Measurements from ENCODE around the gene MMP20.

The MMP20 gene

DNA sequence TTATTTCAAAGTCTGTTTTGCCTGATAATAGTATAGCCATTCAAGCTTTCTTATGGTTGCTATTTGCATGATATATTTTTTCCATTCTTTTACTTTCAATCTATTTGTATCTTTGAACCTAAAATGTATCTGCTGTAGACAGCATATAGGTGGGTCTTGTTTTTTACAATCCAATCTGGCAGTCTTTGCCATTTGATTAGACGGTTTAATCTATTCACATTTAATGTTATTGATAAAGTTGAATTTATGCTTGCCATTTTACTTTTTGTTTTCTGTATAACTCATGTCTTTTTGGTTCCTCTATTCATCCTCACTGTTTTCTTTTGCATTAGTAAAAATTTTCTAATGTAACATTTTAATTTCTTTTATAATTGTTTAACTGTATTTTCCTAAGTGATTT is 37.4 kb downstream of the MMP20 start:
- WGBS (ENCODE audit: insufficient coverage): no CpG with 5 or more reads among the region's 1 CpG
- Histone ChIP-seq H3K9me3 (ENCODE audit: control extremely low read depth in 1 of 5, control insufficient read depth in 4 of 5, insufficient read depth in 2 of 5, low read depth in 1 of 5, low read length in 4 of 5) (peaks cover 0 to 5% (median 1%) of the 10 kb centered on the region in 5 experiments), H3K36me3 (ENCODE audit: control insufficient read depth in 4 of 4, insufficient read depth in 4 of 4, low read length in 3 of 4) (no peaks in the 10 kb centered on the region), H3K27me3 (replicated peaks in 2 of 5; ENCODE audit: control insufficient read depth in 4 of 5, insufficient read depth in 5 of 5, low read length in 4 of 5) (no peaks in the 10 kb centered on the region), H3K4me1 (ENCODE audit: control extremely low read depth in 1 of 4, control insufficient read depth in 4 of 4, insufficient read depth in 4 of 4, low read length in 3 of 4) (peaks cover 0 to 38% (median 4%) of the 10 kb centered on the region in 4 experiments), H3K27ac (ENCODE audit: insufficient read depth in 1 of 2, low read depth in 1 of 2, low read length in 2 of 2, poor library complexity in 1 of 2, severe bottlenecking in 2 of 2) (no peak overlapping the region), H3K4me3 (ENCODE audit: control insufficient read depth in 1 of 7, extremely low read depth in 1 of 7, insufficient read depth in 4 of 7, low read depth in 2 of 7, low read length in 6 of 7) (no peak overlapping the region)
- no peak for DNase-seq
- CTCF ChIA-PET: no interaction called here
- POLR2A ChIA-PET: no interaction called here

- WGBS (ENCODE audit: insufficient coverage): 100% methylated on average over 1 of the region's 2 CpGs
- CTCF ChIA-PET: no interaction called here
- Histone ChIP-seq H3K4me3 (ENCODE audit: control insufficient read depth in 1 of 7, extremely low read depth in 1 of 7, insufficient read depth in 4 of 7, low read depth in 2 of 7, low read length in 6 of 7) (no peak overlapping the region), H3K27me3 (replicated peaks in 2 of 5; ENCODE audit: control insufficient read depth in 4 of 5, insufficient read depth in 5 of 5, low read length in 4 of 5) (no peaks in the 10 kb centered on the region), H3K4me1 (ENCODE audit: control extremely low read depth in 1 of 4, control insufficient read depth in 4 of 4, insufficient read depth in 4 of 4, low read length in 3 of 4) (peaks cover 0 to 15% (median 4%) of the 10 kb centered on the region in 4 experiments), H3K27ac (ENCODE audit: insufficient read depth in 1 of 2, low read depth in 1 of 2, low read length in 2 of 2, poor library complexity in 1 of 2, severe bottlenecking in 2 of 2) (no peak overlapping the region), H3K36me3 (ENCODE audit: control insufficient read depth in 4 of 4, insufficient read depth in 4 of 4, low read length in 3 of 4) (no peaks in the 10 kb centered on the region), H3K9me3 (ENCODE audit: control extremely low read depth in 1 of 5, control insufficient read depth in 4 of 5, insufficient read depth in 2 of 5, low read depth in 1 of 5, low read length in 4 of 5) (peaks cover 0 to 5% (median 1%) of the 10 kb centered on the region in 5 experiments)
- POLR2A ChIA-PET: no interaction called here
- DNase-seq: peak in 2 of 3 donors; percentile 56 to 73
These were observed 41.8 kb downstream of the MMP20 start for GRCh38 chr11:102583141-102583873.

GRCh38 chr11:102582140-102582539 is 43.0 kb downstream of the MMP20 start:
- Histone ChIP-seq H3K4me1 (ENCODE audit: control extremely low read depth in 1 of 4, control insufficient read depth in 4 of 4, insufficient read depth in 4 of 4, low read length in 3 of 4) (peaks cover 6 to 21% (median 14%) of the 10 kb centered on the region in 4 experiments), H3K36me3 (ENCODE audit: control insufficient read depth in 4 of 4, insufficient read depth in 4 of 4, low read length in 3 of 4) (no peaks in the 10 kb centered on the region), H3K9me3 (ENCODE audit: control extremely low read depth in 1 of 5, control insufficient read depth in 4 of 5, insufficient read depth in 2 of 5, low read depth in 1 of 5, low read length in 4 of 5) (peaks cover 0 to 5% (median 0%) of the 10 kb centered on the region in 5 experiments), H3K27me3 (replicated peaks in 2 of 5; ENCODE audit: control insufficient read depth in 4 of 5, insufficient read depth in 5 of 5, low read length in 4 of 5) (no peaks in the 10 kb centered on the region), H3K27ac (ENCODE audit: insufficient read depth in 1 of 2, low read depth in 1 of 2, low read length in 2 of 2, poor library complexity in 1 of 2, severe bottlenecking in 2 of 2) (no peak overlapping the region), H3K4me3 (ENCODE audit: control insufficient read depth in 1 of 7, extremely low read depth in 1 of 7, insufficient read depth in 4 of 7, low read depth in 2 of 7, low read length in 6 of 7) (no peak overlapping the region)
- 89% methylated on average over 1 of the region's 1 CpG for WGBS (ENCODE audit: insufficient coverage)
- CTCF ChIA-PET: no interaction called here
- no peak for DNase-seq
- POLR2A ChIA-PET: no interaction called here

- POLR2A ChIA-PET: no interaction called here
- Histone ChIP-seq H3K4me3 (ENCODE audit: control insufficient read depth in 1 of 7, extremely low read depth in 1 of 7, insufficient read depth in 4 of 7, low read depth in 2 of 7, low read length in 6 of 7) (no peak overlapping the region), H3K27me3 (replicated peaks in 2 of 5; ENCODE audit: control insufficient read depth in 4 of 5, insufficient read depth in 5 of 5, low read length in 4 of 5) (no peaks in the 10 kb centered on the region), H3K27ac (ENCODE audit: insufficient read depth in 1 of 2, low read depth in 1 of 2, low read length in 2 of 2, poor library complexity in 1 of 2, severe bottlenecking in 2 of 2) (no peak overlapping the region), H3K9me3 (ENCODE audit: control extremely low read depth in 1 of 5, control insufficient read depth in 4 of 5, insufficient read depth in 2 of 5, low read depth in 1 of 5, low read length in 4 of 5) (peaks cover 0 to 5% (median 0%) of the 10 kb centered on the region in 5 experiments), H3K4me1 (ENCODE audit: control extremely low read depth in 1 of 4, control insufficient read depth in 4 of 4, insufficient read depth in 4 of 4, low read length in 3 of 4) (peaks cover 12 to 29% (median 21%) of the 10 kb centered on the region in 4 experiments), H3K36me3 (ENCODE audit: control insufficient read depth in 4 of 4, insufficient read depth in 4 of 4, low read length in 3 of 4) (no peaks in the 10 kb centered on the region)
- WGBS (ENCODE audit: insufficient coverage): 100% methylated on average over 2 of the region's 4 CpGs
- CTCF ChIA-PET: interaction anchor here (1.1 kb wide), 1 partner anchor 17 kb away, joined by 3 read pairs; no protein-coding TSS in a partner anchor
- no peak for DNase-seq
These were observed 44.1 kb downstream of the MMP20 start for GRCh38 chr11:102581066-102581465.

DNA sequence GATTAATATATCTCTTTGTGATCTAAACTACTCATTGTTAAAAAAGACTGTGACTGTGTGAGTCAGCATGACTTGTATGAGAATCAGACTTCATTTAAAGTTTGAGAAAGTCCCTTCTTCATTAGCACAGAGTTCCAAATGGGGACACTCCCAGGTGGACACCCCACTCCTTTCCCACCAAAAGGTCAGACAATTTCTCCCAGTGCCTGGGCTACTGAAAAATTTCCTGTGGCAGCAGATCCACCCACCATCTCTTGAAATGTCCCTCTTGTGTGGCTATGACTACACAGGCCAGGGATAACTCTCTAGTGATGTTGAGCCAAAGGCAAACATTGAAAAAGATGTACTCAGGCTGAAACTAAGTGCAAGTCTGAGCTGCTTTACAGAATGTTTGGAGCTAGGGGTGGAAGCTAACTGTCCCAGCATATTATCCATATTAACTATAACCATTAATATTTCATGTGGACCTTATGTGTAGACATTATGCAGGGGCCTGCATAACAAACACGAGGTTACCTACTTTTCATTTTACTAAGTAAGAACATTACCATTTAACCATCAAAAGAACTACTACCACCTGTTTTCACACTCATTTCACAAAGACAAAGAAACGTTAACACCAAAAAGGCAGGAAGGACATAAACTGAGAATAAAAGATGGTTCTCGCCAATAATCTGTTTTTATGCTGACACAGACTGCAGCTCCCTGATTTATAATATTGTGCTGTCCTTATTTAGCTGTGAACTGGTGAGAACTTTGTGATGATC is 44.8 kb downstream of the MMP20 start:
- DNase-seq: no peak
- CTCF ChIA-PET: interaction anchor here (1.1 to 1.4 kb wide), 2 partner anchors 16 to 27 kb away, joined by 3 to 4 read pairs; no protein-coding TSS in a partner anchor
- no peak overlapping the region for H3K27ac ChIP-seq (ENCODE audit: insufficient read depth in 1 of 2, low read depth in 1 of 2, low read length in 2 of 2, poor library complexity in 1 of 2, severe bottlenecking in 2 of 2)

DNA sequence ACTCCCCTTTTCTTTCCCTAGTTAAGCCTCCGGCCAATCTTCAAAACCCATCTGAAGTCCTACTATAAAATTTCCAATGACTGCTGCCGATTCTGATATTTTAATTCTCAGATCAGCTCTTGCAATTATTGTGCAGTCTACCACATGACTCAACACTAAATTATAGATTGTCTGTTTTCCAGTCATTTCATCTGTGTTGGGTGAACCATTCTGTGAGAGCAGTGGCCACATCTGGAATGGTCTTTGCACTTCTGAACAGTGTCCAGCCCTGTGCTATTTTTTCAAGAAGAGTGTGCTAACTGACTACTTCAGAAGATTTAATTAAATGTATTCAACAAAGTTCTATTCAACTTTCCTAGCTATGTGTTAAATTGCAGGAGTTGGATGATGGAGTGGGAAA is 47.4 kb downstream of the MMP20 start:
- H3K27me3 ChIP-seq (replicated peaks in 2 of 5; ENCODE audit: control insufficient read depth in 4 of 5, insufficient read depth in 5 of 5, low read length in 4 of 5): no peaks in the 10 kb centered on the region
- no peak overlapping the region for H3K4me3 ChIP-seq (ENCODE audit: control insufficient read depth in 1 of 7, extremely low read depth in 1 of 7, insufficient read depth in 4 of 7, low read depth in 2 of 7, low read length in 6 of 7)
- WGBS (ENCODE audit: insufficient coverage): 94% methylated on average over 2 of the region's 2 CpGs
- POLR2A ChIA-PET: no interaction called here
- CTCF ChIA-PET: interaction anchor here (0.9 to 2.1 kb wide), 4 partner anchors 18 to 36 kb away, joined by 3 to 7 read pairs (median 3); no protein-coding TSS in a partner anchor
- H3K9me3 ChIP-seq (ENCODE audit: control extremely low read depth in 1 of 5, control insufficient read depth in 4 of 5, insufficient read depth in 2 of 5, low read depth in 1 of 5, low read length in 4 of 5): no peaks in the 10 kb centered on the region
- no peak for DNase-seq
- H3K27ac ChIP-seq (ENCODE audit: insufficient read depth in 1 of 2, low read depth in 1 of 2, low read length in 2 of 2, poor library complexity in 1 of 2, severe bottlenecking in 2 of 2): no peak overlapping the region
- H3K4me1 ChIP-seq (ENCODE audit: control extremely low read depth in 1 of 4, control insufficient read depth in 4 of 4, insufficient read depth in 4 of 4, low read length in 3 of 4): peaks cover 12 to 25% (median 16%) of the 10 kb centered on the region in 4 experiments
- no peaks in the 10 kb centered on the region for H3K36me3 ChIP-seq (ENCODE audit: control insufficient read depth in 4 of 4, insufficient read depth in 4 of 4, low read length in 3 of 4)

More for the DNA sequence above, 44.8 kb downstream of the MMP20 start:
- H3K27me3 ChIP-seq (replicated peaks in 2 of 5; ENCODE audit: control insufficient read depth in 4 of 5, insufficient read depth in 5 of 5, low read length in 4 of 5): no peaks in the 10 kb centered on the region
- 100% methylated on average over 1 of the region's 3 CpGs for WGBS (ENCODE audit: insufficient coverage)
- H3K36me3 ChIP-seq (ENCODE audit: control insufficient read depth in 4 of 4, insufficient read depth in 4 of 4, low read length in 3 of 4): no peaks in the 10 kb centered on the region
- no peak overlapping the region for H3K4me3 ChIP-seq (ENCODE audit: control insufficient read depth in 1 of 7, extremely low read depth in 1 of 7, insufficient read depth in 4 of 7, low read depth in 2 of 7, low read length in 6 of 7)
- POLR2A ChIA-PET: no interaction called here
- H3K9me3 ChIP-seq (ENCODE audit: control extremely low read depth in 1 of 5, control insufficient read depth in 4 of 5, insufficient read depth in 2 of 5, low read depth in 1 of 5, low read length in 4 of 5): no peaks in the 10 kb centered on the region
- peaks cover 12 to 35% (median 21%) of the 10 kb centered on the region in 4 experiments for H3K4me1 ChIP-seq (ENCODE audit: control extremely low read depth in 1 of 4, control insufficient read depth in 4 of 4, insufficient read depth in 4 of 4, low read length in 3 of 4)

DNA sequence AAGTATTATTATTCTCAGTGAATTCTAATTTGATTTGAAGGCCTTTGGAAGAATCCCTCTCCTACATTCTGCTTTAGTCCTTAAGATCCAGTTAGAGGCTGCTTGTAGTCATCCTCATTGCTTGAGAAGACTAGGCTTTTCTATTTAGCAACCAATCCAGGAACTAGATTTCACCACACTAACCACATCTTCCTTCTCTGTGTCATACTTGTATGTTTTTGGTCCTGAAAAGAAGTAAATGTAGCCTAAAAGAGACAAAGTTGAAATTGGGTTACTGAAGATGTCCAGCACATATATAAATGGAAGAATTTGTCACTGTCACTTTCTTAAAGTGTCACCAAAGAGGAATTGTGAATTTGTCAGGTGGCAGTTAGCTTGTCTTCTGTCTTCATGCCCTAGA is 48.0 kb downstream of the MMP20 start:
- POLR2A ChIA-PET: no interaction called here
- H3K4me3 ChIP-seq (ENCODE audit: control insufficient read depth in 1 of 7, extremely low read depth in 1 of 7, insufficient read depth in 4 of 7, low read depth in 2 of 7, low read length in 6 of 7): no peak overlapping the region
- no peaks in the 10 kb centered on the region for H3K36me3 ChIP-seq (ENCODE audit: control insufficient read depth in 4 of 4, insufficient read depth in 4 of 4, low read length in 3 of 4)
- peaks cover 12 to 20% (median 16%) of the 10 kb centered on the region in 4 experiments for H3K4me1 ChIP-seq (ENCODE audit: control extremely low read depth in 1 of 4, control insufficient read depth in 4 of 4, insufficient read depth in 4 of 4, low read length in 3 of 4)
- H3K27me3 ChIP-seq (replicated peaks in 2 of 5; ENCODE audit: control insufficient read depth in 4 of 5, insufficient read depth in 5 of 5, low read length in 4 of 5): no peaks in the 10 kb centered on the region
- CTCF ChIA-PET: interaction anchor here (1.1 to 2.1 kb wide), 3 partner anchors 17 to 30 kb away, joined by 3 to 7 read pairs (median 3); no protein-coding TSS in a partner anchor
- peak; percentile 64 to 91 (median 84) for DNase-seq
- H3K9me3 ChIP-seq (ENCODE audit: control extremely low read depth in 1 of 5, control insufficient read depth in 4 of 5, insufficient read depth in 2 of 5, low read depth in 1 of 5, low read length in 4 of 5): no peaks in the 10 kb centered on the region
- no peak overlapping the region for H3K27ac ChIP-seq (ENCODE audit: insufficient read depth in 1 of 2, low read depth in 1 of 2, low read length in 2 of 2, poor library complexity in 1 of 2, severe bottlenecking in 2 of 2)

Measured in common myeloid progenitor, CD34-positive (primary cell).